HepG2 (cell line): ENCODE data around the gene P3H3. TPM values are rescaled to one million over a fixed set of nuclear protein-coding genes. Genes with fewer than 3 reads are reported as not detected.

ENCODE experiments used
- ATF5 ChIP-seq: sonication (generic); formaldehyde crosslinking; IDR thresholded peaks from 2 replicates; pipeline ENCODE4 v1.4.0; 2020; ENCODE audit warnings: mild to moderate bottlenecking, low read depth, missing genetic modification reagents
- CSRNP2 ChIP-seq: sonication (generic); formaldehyde crosslinking; conservative IDR thresholded peaks from 2 replicates; pipeline ENCODE4 v1.8.0; 2022; ENCODE audit warnings: low read depth, missing genetic modification reagents
- ELF3 ChIP-seq: IDR thresholded peaks from 2 replicates; pipeline ENCODE4 v1.6.1; 2016; ENCODE audit warnings: missing genetic modification reagents, missing compliant biosample characterization
- GATA4 ChIP-seq: sonication (generic); IDR thresholded peaks from 2 replicates; pipeline ENCODE4 v1.6.1; 2016; ENCODE audit warnings: antibody characterized with exemption, low read depth, borderline replicate concordance
- MIER2 ChIP-seq: IDR thresholded peaks from 2 replicates; pipeline ENCODE4 v1.6.1; 2016; ENCODE audit warnings: missing biosample characterization, missing genetic modification reagents
- POGZ ChIP-seq: sonication (generic); formaldehyde crosslinking; IDR thresholded peaks from 2 replicates; pipeline ENCODE4 v1.4.0; 2020; ENCODE audit warnings: mild to moderate bottlenecking, missing genetic modification reagents
- PTBP1 ChIP-seq: fragments of 200-400 bp; formaldehyde crosslinking; IDR thresholded peaks from 2 replicates; pipeline ENCODE4 v1.6.1; 2018; ENCODE audit warnings: low read length, low read depth; ENCODE audit not compliant: poor library complexity, severe bottlenecking
- TEF ChIP-seq: sonication (generic); formaldehyde crosslinking; IDR thresholded peaks from 2 replicates; pipeline ENCODE4 v1.5.0; 2020; ENCODE audit warnings: missing genetic modification reagents
- ZBTB37 ChIP-seq: sonication (generic); formaldehyde crosslinking; IDR thresholded peaks from 2 replicates; pipeline ENCODE4 v1.4.0; 2020; ENCODE audit warnings: mild to moderate bottlenecking, missing genetic modification reagents
- ZBTB49 ChIP-seq: sonication (generic); formaldehyde crosslinking; IDR thresholded peaks from 2 replicates; pipeline ENCODE4 v1.4.0; 2020; ENCODE audit warnings: missing genetic modification reagents, borderline replicate concordance
- ZNF124 ChIP-seq: sonication (generic); formaldehyde crosslinking; IDR thresholded peaks from 2 replicates; pipeline ENCODE4 v1.4.0; 2020; ENCODE audit warnings: missing genetic modification reagents
- ZNF224 ChIP-seq: sonication (generic); formaldehyde crosslinking; IDR thresholded peaks from 2 replicates; pipeline ENCODE4 v1.5.0; 2020; ENCODE audit warnings: mild to moderate bottlenecking, missing genetic modification reagents
- ZNF232 ChIP-seq: sonication (generic); formaldehyde crosslinking; IDR thresholded peaks from 2 replicates; pipeline ENCODE4 v1.4.0; 2020; ENCODE audit warnings: missing genetic modification reagents, borderline replicate concordance
- ZNF275 ChIP-seq: sonication (generic); formaldehyde crosslinking; IDR thresholded peaks from 2 replicates; pipeline ENCODE4 v1.8.0; 2022; ENCODE audit warnings: missing genetic modification reagents, mild to moderate bottlenecking, inconsistent platforms, borderline replicate concordance
- ZNF343 ChIP-seq: sonication (generic); formaldehyde crosslinking; IDR thresholded peaks from 2 replicates; pipeline ENCODE4 v1.4.0; 2020; ENCODE audit warnings: mild to moderate bottlenecking, missing genetic modification reagents
- ZNF446 ChIP-seq: sonication (generic); formaldehyde crosslinking; IDR thresholded peaks from 2 replicates; pipeline ENCODE4 v1.5.0; 2020; ENCODE audit warnings: mild to moderate bottlenecking, missing genetic modification reagents
- ZNF530 ChIP-seq: sonication (generic); formaldehyde crosslinking; IDR thresholded peaks from 2 replicates; pipeline ENCODE4 v1.5.0; 2020; ENCODE audit warnings: low read depth, mild to moderate bottlenecking, missing genetic modification reagents
- polyA plus RNA-seq, 8 experiments: library from polyadenylated mRNA; depleted of rRNA in 3 of 8; stranded (reverse) in 7 of 8; unstranded in 1 of 8; fragments of >200 nt; fragmentation: Illumina TruSeq in 4 of 8; extraction: Trizol in 4 of 8; gene quantifications; 2 replicates each; pipeline versions ENCODE4 v1.2.1 to v1.2.3, GENCODE V29; 2011 to 2016; ENCODE audit warnings: low read depth in 4 of 8, missing spikeins in 1 of 8, mixed read lengths in 1 of 8; ENCODE audit not compliant: insufficient read depth in 1 of 8
- total RNA-seq, 5 experiments: library from RNA; depleted of rRNA; stranded (reverse); fragments of >200 nt; fragmentation: Illumina TruSeq; extraction: Trizol; gene quantifications; 2 replicates each; pipeline ENCODE4 v1.2.3, GENCODE V29; 2016; ENCODE audit warnings: low read depth in 1 of 5

P3H3 gene
- total and polyA plus RNA-seq, 2 of the 13 experiments (the other 11 are each of a cell fraction or from before 2014, with no cell fraction given), result 20.1 to 20.5 TPM

GRCh38 chr12:6851153-6851920, 23.1 kb downstream of the P3H3 start, which contains the start of gene CDCA3 (continued):
- no peak for TF ChIP-seq MIER2 (CRISPR knock-in tag)
- TF ChIP-seq CSRNP2 (CRISPR knock-in tag), result no peak
- TF ChIP-seq GATA4, result peak; percentile 81; the same call in 1 of the 2 replicates
- no peak for TF ChIP-seq ZNF275
- TF ChIP-seq ZNF124, result no peak
- TF ChIP-seq TEF (CRISPR knock-in tag), result no peak
- no peak for TF ChIP-seq ZNF446 (CRISPR knock-in tag)
- no peak for TF ChIP-seq ZNF224 (CRISPR knock-in tag)
- TF ChIP-seq ZNF530 (CRISPR knock-in tag), result no peak
- TF ChIP-seq ZBTB49 (CRISPR knock-in tag), result no peak
- peak; percentile 29; the same call in 1 of the 2 replicates for TF ChIP-seq ZNF232
- no peak for TF ChIP-seq POGZ (CRISPR knock-in tag)
- TF ChIP-seq ZNF343 (CRISPR knock-in tag), result peak; percentile 69; the same call in 1 of the 2 replicates
- TF ChIP-seq ELF3 (CRISPR knock-in tag), result no peak
- peak; percentile 47; the same call in 1 of the 2 replicates for TF ChIP-seq ATF5
- no peak for TF ChIP-seq PTBP1
- TF ChIP-seq ZBTB37 (CRISPR knock-in tag), result no peak
